Anterior cingulate cortex (tissue), 58 donors: ENCODE data around the gene FASTKD3.

ENCODE experiments used
- DNase-seq, 58 donors: peaks; one replicate each; lab custom pipeline; 2025; lab: John Stamatoyannopoulos, UW

Gene FASTKD3

DNA sequence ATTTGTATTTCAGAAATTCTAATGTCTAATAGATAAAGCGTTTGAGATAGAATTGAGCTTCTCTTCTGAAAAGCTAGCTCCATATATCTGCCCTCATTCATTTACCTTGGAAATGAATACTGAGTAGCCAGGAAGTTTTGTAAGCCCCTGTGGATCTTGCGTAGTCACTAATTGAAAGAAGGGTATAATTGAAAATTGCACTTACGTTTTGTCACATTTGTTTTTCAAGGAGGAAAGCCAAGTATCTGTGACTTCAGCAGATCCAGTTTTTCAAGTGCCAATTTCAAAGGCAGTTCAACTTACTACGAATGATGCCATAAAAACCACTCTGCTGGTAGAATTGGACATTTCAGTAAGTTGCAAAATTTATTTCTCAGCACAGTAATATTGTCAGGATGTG, 14.1 kb upstream of the FASTKD3 start:
- DNase-seq, result no peak

DNA sequence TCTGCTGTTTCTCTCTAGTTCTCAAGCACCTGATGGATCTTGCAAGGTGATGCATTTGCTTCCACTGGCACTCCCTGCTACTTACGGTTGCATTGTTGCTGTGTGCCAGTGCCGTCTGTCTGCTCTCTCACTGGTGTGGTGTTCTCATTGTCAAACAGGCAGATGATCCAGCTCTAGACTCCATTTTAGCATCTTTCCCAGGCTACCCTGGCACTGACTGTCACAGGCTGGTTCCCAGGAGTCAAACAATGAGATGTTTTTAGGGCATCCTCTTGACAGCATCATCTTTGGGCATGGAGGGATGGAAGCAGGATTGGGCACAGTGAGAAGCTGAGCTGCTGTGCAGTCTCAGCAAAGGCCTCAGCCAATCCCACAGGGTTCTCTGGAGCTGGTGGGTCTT, 13.0 kb upstream of the FASTKD3 start:
- DNase-seq, result peak in 34 of 58 donors; percentile 13 to 84 (median 46)

DNA sequence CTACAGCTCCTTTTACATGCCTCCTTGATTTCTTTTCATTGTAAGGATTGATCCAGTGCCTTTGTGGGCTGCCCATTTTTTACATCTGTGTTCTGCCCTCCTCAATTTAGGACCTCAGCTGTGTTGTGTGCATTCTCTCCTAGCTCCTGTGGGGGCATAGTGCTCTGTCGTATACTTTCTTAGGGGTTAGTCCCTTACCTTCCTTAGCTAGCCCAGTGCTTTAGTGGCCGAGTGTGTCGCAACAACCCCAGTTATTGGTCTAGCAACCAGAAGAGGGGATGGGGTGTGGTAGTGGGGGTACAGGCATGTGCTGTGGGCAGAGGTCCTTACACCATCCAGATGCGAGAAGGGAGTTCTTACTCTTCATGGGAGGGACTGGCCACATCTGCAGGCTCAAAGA, 12.3 kb upstream of the FASTKD3 start:
- DNase-seq, result no peak

DNA sequence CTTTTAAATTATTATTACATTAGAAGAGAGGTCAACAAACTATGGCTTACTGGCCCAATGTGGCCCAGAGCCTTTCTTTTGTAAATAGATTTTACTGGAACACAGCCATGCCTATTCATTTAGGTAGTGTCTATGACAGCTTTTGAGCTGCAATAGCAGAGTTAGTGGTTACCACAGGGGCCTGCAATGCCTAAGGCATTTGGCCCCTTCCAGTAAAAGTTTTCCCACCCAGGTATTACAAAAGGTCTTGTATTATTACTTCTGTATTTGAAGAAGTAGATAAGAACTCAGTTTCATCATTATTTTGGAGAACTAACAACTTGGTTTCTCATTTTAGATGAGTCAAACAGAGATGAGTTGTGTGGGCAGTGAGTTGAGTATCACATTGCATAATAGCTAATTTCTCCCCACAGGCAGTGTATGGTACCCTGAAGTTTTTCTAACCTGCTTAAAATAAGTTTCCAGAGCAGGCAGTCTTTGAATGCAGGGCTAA, 9.6 kb upstream of the FASTKD3 start:
- no peak for DNase-seq

DNA sequence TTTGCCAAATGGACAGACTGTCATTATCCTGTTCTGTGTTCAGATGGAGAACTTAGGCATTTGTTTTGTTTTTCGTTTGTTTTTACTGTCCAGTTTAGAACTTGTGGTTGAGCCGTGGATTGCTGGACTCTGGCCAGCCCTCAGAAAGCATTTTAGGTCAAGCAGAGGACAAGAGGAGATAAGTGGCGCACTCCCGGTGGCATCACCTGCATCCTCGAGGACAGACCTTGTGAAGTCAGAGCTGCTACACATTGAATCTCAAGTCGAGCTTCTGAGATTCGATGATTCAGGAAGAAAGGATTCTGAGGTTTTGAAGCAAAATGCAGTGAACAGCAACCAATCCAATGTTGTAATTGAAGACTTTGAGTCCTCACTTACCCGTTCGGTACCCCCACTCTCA, 9.0 kb upstream of the FASTKD3 start:
- no peak for DNase-seq

DNA sequence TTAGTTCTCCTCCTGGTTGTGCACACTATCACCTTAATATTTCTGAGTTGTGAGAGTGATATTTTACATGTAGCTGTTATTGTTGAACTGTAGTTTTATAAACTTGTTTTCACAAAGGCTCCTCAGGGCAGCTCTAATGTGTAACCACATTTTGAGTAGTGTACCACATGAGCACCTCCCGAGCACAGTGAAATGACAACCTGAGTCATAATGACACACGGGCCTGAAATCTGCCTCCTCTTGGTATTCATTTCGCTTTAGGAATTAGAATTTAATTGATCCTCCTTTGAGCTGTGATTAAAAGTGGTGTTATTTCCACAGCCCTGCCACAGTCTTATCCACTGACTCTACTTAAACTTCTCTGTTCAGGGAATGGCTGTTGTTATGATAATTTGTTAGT, 8.0 kb upstream of the FASTKD3 start:
- no peak for DNase-seq

DNA sequence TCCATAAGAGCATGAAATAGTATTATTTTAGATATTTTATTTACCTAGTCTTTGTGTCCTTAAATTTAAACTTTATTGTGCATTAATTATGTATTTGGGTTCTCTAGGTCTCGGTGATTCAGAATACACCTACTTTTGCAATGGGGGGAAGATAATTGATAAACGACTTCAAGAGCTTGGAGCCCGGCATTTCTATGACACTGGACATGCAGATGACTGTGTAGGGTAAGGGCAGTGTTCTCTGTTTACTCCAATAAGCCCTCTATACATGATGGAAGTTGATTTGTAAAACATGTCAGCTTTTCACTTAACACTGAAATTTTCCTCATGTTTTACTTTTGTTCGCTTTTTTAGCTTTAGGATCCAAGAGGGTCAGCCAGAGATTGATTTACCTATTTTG, 6.3 kb upstream of the FASTKD3 start:
- no peak for DNase-seq

DNA sequence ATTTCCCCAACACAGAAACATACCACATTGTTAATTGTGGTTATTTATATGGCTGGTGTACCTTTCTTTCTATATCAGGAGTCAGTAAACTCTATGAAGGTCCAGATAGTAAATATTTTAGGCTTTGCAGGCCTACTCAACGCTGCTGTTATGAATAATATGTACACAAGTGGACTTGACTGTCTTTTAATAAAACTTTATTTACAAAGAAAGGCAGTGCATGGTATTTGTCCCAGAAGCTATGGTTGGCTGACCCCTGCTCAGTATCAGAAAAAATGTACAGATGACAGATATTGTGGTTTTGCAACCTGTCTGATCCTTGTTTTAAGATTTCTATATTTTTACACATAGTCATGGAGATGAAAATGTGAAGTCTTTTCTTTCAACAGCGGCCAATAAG, 5.8 kb upstream of the FASTKD3 start:
- DNase-seq, result no peak

DNA sequence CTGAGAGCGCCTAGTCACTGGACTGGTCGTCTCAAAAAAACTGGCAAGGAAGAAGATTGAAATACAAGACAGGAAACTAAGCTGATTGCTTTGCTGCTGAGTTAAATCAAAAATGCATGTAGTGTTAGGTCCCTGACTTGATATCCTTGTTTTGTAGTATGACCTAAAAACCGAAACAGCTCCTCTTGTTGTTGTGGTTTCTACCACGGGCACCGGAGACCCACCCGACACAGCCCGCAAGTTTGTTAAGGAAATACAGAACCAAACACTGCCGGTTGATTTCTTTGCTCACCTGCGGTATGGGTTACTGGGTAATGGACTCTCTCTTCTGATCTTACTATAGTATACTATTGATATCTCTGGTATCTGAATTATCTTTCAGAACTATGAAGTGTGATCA, 4.4 kb upstream of the FASTKD3 start:
- DNase-seq, result no peak

DNA sequence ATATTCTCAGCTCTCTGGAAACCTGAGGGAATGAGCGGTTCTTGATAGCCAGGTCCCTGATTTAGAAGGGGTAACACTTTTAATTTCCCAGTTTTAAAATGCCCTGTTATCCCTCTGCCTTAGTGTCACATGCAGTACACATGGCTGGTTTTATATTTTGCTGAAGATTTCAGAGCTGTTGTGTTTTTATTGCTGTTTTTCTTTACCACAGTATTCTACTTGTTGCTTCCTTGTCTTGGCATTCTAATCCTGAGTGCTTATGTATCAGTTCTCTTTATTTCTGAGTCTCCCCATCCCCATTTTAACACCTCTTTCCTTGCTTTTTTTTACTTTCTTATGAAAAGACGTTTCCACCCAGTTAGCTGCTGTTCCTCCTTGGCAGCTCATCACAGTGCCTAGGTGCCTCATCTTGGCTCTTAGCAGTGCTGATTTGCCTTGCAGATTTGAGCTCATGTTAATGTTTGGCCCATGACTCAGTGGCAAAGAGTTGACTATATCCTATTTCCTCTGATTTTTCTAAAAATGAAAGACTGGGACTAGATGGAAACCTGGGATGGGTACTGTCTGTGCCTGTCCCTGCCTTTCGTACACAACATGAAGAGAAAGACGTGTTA, 3.8 kb upstream of the FASTKD3 start:
- no peak for DNase-seq

DNA sequence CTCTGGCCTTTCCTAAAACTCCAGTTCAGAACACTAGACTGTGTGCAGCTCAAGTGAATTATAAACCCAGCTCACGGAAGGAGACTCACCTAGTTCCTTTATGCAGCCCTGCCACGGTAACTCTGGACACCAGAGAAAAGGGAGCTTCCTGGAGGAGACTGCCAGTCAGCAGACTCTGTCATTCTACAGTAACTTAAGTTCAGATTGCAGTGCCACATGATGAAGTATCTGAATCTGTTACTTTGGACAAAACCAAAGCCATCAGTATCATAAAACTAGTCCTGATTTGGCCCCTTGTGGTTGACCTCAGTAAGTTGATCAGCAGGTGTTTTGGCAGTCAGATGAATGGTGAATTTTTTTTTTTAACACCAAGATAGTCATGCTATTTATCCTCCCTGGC, 2.8 kb upstream of the FASTKD3 start:
- DNase-seq, result no peak

DNA sequence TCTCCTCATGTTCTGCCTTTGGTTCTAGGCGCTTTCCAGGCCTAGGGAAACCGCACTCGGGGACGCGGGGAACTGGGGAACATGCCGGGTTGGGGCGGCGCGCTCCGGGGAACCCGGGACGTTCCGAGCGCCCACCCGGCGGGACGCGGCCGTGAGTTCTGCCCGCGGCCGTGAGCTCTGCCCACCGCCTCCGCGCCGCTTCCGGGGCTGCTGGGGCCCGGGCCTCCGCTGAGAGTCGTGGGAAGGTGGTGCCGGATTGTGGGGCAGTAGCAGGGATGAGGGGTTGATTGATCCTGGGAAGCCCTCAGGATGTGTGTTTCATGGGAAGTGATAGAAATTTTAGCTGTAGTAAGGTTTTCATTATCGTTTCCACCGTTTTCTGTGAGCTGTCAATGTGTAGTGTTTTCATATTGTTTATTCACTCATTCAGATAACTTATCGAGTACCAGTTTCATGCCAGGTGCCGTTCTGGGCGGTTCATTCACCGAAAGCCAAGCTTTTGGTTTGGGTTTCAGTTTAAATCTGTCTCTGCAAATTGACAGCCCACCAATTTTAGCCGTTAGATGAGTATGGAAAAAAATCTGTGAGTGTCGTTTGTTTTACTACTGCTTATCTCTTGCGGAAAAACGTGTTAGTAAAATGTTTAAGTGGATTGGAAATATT, 774 bp upstream of the FASTKD3 start:
- DNase-seq, result peak in 1 of 58 donors; percentile 48

DNA sequence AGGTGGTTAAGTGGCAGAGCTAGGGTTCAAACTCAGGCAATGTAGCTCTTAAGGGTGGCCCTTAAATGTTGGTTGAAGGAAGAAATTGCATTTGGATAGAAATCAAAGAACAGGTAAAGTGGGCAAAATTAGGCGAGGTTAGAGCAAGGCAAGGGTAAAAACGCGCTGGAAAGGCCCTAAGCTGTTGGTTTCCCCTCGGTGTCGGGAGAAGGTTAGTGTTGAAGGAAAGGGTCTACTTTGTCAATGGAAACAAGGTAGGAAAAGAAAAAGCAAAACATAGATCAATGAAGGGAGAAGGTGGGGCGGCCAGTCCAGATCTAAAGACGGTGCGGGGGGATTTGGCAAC, 431 bp downstream of the FASTKD3 start:
- no peak for DNase-seq

DNA sequence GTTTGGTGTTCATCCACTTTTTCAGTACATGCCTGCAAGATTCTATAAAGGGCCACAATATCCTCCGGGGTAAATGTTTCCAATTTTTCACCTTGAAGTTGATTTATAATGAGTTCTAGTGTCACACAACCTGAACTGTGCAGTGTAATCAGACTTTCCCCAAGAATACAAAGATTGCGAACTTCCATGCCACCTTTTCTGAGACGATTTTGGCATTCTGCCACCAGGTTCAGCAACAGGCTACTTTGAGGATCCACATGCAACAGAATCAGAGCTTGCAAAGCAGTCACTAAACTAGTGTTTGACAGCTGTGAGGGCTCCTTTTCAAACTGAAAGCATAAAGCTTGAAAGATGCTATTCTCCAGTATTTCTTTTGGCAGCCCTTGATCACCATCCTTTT, 1.6 kb downstream of the FASTKD3 start:
- DNase-seq, result no peak

DNA sequence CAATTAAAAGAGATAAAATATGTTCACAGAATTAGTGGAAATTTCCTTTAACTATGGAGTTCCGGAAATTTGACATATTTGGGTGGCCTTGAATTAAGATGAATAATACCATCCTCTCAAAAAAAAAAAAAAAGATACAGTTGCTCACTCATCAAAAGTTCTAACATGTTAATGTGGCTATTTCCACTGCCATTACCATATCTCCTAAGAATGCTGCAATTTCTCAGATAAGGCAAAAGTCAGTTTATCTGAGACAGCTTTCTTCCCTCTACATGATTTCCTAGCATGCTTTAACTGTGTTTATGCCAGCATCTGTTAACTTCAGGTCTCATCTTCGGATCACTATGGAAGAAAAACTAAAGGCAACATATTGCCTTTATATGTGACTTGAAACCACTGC, 2.6 kb downstream of the FASTKD3 start:
- no peak for DNase-seq

DNA sequence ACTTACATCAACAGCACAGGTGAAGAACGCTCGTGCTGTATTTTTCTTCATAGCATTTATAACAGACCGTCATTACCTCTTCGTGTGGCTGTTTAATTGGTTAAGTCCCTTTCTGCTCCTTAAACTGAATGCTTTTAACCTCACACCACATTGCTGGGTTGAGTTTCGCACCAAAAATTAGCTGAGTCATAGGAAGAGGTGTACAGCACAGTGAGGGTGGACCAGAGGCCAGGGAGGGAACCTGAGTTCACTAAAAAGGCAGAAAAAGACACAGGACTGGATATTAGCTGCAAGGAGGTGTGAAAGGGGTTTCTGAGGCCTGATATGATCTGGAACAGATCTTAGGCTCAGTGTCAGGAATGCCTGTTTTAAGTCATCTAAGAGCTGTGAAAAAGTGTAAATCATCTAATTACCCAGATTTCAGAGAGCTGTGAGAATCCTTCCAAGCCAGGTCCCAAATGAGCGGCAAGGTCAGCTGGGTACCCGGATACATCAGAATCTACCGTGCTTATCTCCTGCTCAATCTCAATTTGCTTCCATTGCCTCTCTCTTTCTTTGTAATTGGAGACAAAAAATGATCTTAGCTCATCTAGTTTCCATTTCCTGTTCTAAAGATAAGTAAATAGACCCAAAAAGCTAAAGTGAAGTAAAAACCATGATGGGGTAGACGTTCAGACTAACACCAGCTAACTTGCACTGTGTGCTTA, 10.8 kb downstream of the FASTKD3 start:
- no peak for DNase-seq

DNA sequence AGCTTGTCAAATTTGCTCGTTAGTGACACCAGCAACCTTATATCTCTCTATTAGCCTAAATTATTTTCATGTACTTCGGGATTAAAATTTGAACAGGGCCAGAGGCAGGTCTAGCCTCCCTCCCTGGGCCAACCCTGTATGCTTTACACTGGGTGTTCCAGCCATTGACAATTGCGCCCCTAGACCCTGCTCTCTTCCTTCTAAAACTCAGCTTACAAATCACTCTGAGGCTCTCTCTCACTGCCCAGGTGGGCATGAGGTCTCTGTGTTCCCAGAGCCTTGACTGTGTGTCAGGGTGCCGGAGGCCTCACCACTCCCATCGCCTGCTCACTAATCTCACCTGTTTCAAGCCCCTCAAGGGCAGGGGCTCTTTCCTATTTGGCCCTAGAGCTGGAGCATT, 11.5 kb downstream of the FASTKD3 start:
- no peak for DNase-seq

DNA sequence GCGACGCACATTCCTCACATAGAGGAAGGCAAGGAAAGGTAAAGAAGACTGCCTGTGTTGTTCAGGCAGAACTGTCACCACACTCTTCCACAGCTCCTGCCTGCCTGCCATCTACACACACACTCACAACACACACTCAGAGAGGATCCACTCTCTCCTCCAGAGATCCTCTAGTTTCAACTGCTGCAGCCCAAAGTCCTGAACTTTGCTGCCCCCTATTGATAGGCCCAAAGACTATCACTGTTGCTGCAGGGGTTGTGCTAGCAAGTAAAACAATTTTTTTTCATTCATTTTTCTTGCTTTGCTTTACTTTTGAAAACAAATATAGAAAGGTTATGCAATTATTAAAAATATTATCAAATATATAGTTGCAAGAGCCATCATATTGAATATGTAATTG, 12.0 kb downstream of the FASTKD3 start:
- peak in 38 of 58 donors; percentile 5 to 85 (median 36) for DNase-seq

DNA sequence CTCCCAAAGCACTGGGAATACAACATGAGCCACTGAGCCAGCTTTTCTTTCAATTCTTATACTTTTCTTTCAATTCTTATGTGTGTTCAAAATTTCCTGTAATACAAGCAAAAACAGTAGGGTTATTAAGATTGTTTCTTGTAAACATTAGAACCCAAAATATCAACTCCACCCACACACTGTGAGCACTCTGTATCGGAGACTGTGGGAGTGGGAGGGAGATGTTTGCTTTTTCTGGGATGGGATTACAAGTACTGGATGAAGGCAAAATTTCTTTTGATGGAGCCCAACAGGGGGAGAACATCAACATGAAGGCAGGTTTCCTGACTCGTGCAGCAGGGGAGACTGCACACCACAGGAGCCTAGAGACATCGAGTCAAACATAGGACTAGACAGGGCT, 13.2 kb downstream of the FASTKD3 start:
- DNase-seq, result no peak

DNA sequence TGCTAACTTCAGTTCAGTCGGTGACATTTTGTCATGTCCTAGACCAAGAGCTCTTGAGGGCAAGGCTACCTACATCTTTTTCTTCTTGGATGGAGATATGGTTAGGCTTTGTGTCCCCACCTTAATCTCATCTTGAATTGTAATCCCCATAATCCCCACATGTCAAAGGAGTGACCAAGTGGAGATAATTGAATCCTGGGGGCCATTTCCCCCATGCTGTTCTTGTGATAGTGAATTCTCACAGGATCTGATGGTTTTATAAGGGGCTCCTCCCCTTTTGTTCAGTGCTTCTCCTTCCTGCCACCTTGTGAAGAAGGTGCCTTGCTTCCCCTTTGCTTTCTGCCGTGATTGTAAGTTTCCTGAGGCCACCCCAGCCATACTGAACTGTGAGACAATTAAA, 15.8 kb downstream of the FASTKD3 start:
- no peak for DNase-seq

DNA sequence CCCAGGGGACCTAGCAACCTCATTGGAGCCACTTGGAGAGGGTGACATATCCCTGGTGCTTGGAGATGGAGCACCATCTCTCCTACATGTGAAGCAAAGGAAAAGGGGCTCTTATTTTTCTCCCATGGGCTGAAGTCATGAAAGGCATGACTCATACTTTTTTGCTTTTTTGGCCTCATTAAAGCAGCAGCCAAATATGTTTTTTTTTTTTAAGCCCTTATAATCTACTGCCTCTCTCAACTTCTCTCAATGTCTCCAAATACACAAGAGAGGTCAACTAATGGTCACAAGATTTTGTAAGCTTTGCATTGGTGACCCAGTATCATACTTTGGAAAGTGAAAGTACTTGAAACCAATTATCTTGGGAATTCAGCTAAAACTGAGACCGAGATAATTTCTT, 16.3 kb downstream of the FASTKD3 start:
- DNase-seq, result no peak
